PC-3 (cell line): ENCODE measurements around the gene RB1.

ENCODE experiments used
- EZH2 ChIP-seq: fragments of 300-600 bp; sonication (generic); IDR thresholded peaks from one replicate; pipeline ENCODE4 v1.6.1; 2017; ENCODE audit warnings: antibody characterized with exemption, mild to moderate bottlenecking, low read length; ENCODE audit not compliant: unreplicated experiment
- EZH2phosphoT487 ChIP-seq: fragments of 300-600 bp; sonication (generic); IDR thresholded peaks from 2 replicates; pipeline ENCODE4 v1.6.1; 2018; ENCODE audit warnings: mild to moderate bottlenecking, antibody characterized with exemption, low read length, borderline replicate concordance

DNA sequence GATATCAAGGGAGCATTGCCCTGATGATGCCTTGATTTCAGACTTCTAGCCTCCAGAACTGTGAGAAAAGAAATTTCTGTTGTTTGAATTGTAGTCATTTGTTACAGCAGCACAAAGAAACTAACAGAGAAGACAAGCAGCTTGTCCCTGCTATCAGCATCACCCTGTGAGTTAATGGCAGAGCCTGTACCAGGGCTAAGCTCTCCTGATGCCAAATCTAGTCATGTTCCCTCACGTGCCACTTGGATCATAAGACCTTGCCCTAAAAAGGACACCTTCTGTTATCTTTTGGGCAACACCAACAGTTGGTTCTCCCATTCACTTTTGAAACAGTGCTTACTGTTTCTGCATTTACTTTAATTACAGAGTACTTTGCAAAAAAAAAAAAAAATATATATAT, 214.5 kb downstream of the RB1 start:
- TF ChIP-seq EZH2 (no peak), EZH2phosphoT487 (no peak)
